Erythroblast (primary cell): ENCODE results near the gene PDE8B.

Source experiments
- GATA1 ChIP-seq: IDR thresholded peaks from 2 replicates; pipeline ENCODE4 v1.6.1; 2011; ENCODE audit warnings: low read depth, mild to moderate bottlenecking, control low read depth, low read length, moderate library complexity
- POLR2A ChIP-seq: IDR thresholded peaks from 2 replicates; pipeline ENCODE4 v1.6.1; 2011; ENCODE audit warnings: mild to moderate bottlenecking, low read length

GRCh38 chr5:77321793-77322394, 111.4 kb downstream of the PDE8B start:
- TF ChIP-seq POLR2A (no peak), GATA1 (no peak)
